ENCODE measurements around the gene VIPR2. TPM values are rescaled to one million over a fixed set of nuclear protein-coding genes. Genes with fewer than 3 reads are reported as not detected.

Gene VIPR2
- total RNA-seq, 1 experiment from 2014 or later, result not detected

GRCh38 chr7:159121068-159121467 is 23.6 kb downstream of the VIPR2 start:
- no peak for DNase-seq (ENCODE audit: low read depth)

- DNase-seq (ENCODE audit: low read depth), result no peak
Observed at GRCh38 chr7:159120540-159120919, 24.1 kb downstream of the VIPR2 start.

DNA sequence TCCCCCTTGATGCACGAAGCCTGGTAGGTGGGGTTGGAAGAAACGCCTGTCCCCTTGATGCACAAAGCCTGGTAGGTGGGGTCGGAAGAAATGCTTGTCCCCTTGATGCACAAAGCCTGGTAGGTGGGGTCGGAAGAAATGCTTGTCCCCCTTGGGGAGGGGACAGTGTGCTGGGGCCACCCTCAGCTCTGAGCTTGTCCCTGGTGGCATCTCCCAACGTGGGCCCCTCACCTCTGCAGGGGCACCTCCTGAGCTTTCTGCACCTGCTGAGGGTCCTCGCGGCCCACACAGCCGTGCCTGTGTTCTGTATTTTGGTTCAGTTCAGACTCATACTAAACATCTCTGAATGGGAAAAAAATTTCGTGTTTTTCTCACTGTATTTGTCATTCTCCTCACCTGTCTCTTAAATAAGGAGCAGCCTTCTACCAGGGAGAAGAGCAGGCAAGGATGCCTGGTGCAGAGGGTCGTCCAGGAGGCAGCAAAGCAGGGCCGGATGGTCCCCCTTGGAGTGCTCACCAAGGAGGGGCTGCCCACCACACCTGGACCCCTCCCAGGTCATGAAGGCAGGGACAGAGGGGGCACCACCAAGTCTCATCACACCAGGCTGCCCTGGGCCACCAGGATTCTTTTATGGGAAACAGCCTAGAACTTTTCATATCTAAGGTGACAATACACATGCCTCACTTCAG is 24.7 kb downstream of the VIPR2 start:
- DNase-seq (ENCODE audit: low read depth), result no peak

DNA sequence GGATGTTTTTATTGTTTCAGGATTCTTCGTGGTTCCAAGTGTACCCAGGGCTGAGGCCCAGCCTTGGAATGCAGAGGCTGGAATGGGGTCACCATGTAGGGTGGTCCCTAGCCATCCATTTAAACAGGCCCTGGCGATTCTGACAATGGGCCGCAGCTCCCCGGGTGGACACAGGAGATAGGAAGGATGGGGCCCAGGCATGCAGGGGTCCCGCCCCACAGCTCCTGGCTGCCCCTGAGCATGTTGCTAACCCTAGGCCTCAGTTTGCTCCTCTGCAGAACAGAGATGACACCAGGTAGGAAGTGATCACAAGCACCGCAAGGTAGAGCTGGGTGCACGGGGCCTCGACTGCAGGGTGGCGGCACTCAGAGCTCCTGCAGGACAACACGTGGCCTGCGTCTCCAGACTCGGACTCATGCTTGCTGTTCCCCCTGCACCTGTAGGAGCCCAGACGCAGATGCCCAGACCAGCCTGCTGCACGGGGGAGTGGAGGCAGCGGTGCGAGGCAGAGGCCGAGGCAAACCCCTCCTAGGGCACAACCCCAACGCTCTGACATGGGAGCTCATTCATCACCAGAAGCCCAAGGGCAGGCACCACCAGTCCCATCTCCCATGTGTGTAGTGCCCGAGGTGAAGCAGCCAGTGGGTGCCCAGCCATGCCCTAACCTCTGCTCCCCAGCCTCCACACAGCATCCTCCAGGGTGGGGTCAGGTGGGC is 25.5 kb downstream of the VIPR2 start:
- no peak for DNase-seq (ENCODE audit: low read depth)

DNA sequence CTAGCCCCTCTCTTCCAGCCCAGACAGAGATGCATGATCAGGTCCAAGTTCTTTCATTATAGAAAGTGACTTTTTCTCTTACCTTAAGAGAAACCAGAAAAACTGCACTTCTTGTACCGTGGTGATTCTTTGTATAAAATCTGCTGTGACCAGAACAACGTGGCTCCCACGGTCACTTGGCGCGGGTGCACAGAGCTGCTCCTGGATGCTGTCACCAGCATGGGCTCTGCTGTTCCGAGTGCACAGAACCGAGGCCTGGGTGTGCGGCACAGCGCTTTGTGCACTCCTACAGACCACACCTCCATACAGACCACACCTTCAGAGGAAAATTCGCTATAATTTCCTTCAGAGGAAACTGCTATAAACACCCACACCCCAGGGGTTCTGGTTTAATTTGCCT is 26.0 kb downstream of the VIPR2 start:
- no peak for DNase-seq (ENCODE audit: low read depth)

DNA sequence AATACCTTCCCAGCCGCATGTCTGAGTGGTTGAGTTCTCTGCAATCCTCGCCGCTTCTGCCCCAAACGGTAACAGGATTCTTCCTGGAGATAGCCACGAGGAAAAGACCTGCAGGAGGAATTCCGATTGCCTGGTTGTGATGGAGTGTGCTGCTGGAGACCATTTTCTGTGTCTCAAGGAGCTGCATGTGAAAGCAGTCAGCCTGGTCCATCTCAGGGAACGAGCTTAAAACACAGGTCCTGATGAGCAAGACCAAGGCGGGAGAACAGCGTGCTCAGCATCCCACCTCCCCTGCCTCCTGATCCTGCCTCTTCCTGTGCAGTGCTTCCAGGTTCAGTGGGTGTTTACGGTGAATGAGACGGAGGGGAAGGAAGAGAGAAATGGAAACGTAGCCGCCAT is 26.5 kb downstream of the VIPR2 start:
- no peak for DNase-seq (ENCODE audit: low read depth)

DNA sequence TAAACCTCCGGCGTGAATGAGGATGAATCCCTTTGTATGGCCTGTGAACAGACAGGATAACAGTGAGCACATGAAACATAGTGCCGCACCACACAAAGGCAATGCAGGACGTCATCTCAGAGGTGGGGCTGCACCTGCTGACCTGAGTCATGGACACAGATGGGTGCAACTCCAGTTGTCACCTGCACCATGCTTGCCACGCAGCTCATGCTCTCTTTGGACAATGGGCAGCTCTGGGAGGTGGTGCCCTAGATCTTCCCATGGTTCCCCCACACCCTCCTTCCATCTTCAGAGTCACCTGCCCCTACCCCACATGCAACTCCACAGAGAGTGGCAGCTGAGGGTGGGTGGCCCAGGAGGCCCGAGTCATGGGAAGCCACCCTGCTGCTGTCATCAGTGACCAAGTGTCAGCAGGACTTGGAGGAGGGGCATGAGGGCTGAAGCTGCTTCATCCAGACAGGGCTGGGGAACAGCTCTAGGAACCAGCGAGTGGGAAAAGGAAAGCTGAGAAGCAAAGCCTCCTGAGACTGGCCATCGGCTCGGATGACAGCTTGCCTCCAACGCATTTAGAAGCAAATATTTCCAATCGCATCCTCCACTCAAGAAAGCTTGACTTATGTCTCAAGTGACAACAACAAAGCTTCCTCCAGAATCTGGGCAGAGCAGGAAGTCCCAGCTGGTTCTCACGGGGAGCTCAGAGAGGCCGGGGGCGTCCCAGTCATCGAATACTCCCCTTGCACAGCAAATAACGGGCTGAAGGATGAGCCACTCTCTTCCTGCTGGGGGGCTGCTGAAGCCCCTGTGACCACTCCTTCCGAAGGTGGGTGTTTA is 27.1 kb downstream of the VIPR2 start:
- no peak for DNase-seq (ENCODE audit: low read depth)

DNA sequence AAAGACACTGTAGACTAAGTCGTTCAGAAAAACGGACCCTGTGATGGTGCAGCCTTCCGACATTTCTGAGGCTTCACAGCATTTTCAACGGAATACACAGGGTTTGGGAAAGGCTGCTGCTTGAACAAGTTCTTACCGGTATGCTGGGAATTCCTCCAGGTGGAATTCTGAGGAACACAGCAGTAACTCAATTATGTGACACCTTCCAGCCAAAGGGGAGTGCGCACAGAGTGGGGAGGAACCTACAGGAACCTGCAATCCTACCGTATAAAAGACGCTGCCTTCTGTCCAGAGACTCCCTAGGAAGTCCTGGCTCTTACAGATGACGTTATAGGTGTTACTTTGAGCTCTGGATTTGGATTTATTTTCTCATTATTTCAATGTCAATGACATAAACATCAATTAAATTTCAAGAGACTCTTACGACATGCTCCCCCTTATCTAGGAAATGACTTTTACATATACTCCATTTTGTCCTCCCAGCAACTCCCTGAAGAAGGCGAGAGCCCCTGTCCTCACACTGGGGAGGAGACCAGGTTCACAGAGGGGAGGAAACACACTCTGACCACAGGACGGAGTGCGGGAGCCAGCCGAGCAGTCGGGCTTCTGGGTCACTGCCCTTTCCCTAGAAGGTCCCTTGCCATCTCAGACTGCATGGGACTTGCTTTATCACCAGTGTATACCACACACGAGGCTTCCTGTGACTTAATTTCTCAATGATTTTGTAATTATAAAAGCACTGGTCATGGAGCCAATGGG is 27.9 kb downstream of the VIPR2 start:
- no peak for DNase-seq (ENCODE audit: low read depth)

- DNase-seq (ENCODE audit: low read depth), result no peak
Observed at GRCh38 chr7:159115601-159116501, 28.8 kb downstream of the VIPR2 start.

GRCh38 chr7:159114981-159115380 is 29.7 kb downstream of the VIPR2 start:
- no peak for DNase-seq (ENCODE audit: low read depth)

- no peak for DNase-seq (ENCODE audit: low read depth)
Observed at GRCh38 chr7:159114096-159114495, 30.6 kb downstream of the VIPR2 start.

DNA sequence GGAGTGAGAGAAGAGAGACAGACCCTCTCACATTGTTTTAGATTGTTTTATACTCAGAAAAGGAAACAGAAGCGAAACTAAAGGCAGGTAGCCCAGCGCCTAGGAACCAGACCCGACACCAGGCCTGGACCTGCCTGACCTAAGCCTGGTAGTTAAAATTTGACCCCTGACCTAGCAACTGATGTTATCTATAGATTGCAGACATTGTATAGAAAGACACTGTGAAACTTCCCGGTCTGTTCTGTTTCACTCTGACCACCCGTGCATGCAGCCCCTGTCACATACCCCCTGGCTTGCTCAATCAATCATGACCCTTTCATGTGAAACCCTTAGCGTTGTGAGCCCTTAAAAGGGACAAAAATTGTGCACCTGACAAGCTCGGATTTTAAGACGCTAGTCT is 31.6 kb downstream of the VIPR2 start:
- no peak for DNase-seq (ENCODE audit: low read depth)

GRCh38 chr7:159112136-159113011 is 32.3 kb downstream of the VIPR2 start:
- DNase-seq (ENCODE audit: low read depth), result no peak

GRCh38 chr7:159109653-159110035 is 35.0 kb downstream of the VIPR2 start:
- no peak for DNase-seq (ENCODE audit: low read depth)

DNA sequence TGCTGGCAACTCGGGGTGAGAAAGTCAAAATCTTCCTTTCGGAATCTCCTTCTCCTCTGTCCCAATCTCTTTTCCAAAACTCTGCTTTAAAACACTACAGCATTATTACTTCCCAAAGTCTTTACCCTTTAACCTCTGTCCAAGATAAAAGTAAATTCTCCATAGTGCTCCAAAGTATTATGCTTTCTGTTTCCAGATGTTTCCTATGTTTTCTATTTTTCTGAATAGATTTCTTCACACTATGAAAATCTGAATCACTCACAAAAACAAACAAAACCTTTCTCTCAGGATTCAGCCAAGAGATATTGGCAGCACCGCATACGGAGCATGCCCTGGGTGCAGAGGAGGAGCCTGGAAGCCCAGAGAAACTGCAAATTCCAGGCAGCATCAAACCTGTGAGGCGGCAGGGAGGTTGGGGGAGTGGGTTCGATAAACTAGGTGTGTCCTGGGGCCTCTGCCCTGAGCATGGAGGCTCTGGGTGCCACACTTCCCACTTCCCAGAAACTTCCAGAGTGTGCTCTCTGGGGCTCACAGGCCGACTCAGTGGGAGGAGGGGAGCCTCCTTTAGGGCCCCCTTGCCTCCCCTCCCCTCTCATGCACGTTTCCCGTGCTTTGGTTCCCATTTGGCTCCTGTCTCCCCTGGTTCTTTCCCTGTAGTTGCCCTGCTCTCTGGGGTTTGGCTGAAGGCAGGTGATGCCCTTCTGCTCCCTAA is 35.6 kb downstream of the VIPR2 start:
- DNase-seq (ENCODE audit: low read depth), result no peak

- no peak for DNase-seq (ENCODE audit: low read depth)
Observed at GRCh38 chr7:159108491-159108890, 36.2 kb downstream of the VIPR2 start.

- no peak for DNase-seq (ENCODE audit: low read depth)
Observed at GRCh38 chr7:159107161-159107892, 37.3 kb downstream of the VIPR2 start.

Measured in M059J (cell line).